Measurements from ENCODE around the gene GALNT18. TPM values are rescaled to one million over a fixed set of nuclear protein-coding genes. Genes with fewer than 3 reads are reported as not detected.
A peak's percentile ranks its signal among the peaks of the same experiment; 100 is the strongest.

The GALNT18 gene
- total and polyA plus RNA-seq, 8 donors = 2.0 to 8.9 (median 4.7) TPM

DNA sequence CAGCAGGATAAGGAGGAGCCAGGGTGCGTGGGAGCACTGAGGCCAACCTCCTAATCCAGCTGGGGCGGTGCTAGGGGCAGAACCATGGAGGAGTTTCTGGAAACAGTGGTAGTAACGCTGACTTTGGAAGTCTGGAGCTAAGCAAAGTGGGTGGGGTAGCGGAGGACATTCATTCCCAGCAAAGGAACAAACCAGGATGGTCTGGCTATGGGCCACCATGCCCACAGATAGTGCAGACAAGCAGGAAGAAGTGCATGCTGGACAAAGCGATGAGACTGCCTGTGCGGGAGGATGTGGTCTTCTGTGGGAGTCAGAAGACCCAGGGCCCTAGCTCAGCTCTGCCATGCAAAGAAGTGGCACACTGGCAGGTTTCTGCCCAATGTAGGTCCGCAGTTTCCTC is 197.1 kb downstream of the GALNT18 start:
- TF ChIP-seq, protein P1, sequence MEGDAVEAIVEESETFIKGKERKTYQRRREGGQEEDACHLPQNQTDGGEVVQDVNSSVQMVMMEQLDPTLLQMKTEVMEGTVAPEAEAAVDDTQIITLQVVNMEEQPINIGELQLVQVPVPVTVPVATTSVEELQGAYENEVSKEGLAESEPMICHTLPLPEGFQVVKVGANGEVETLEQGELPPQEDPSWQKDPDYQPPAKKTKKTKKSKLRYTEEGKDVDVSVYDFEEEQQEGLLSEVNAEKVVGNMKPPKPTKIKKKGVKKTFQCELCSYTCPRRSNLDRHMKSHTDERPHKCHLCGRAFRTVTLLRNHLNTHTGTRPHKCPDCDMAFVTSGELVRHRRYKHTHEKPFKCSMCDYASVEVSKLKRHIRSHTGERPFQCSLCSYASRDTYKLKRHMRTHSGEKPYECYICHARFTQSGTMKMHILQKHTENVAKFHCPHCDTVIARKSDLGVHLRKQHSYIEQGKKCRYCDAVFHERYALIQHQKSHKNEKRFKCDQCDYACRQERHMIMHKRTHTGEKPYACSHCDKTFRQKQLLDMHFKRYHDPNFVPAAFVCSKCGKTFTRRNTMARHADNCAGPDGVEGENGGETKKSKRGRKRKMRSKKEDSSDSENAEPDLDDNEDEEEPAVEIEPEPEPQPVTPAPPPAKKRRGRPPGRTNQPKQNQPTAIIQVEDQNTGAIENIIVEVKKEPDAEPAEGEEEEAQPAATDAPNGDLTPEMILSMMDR (IDR thresholded peaks at IDR 0.05) = no peak
- intact Hi-C loops (cut with DNase I) = no loop called here
- Histone ChIP-seq H3K4me1 (no peaks in the 10 kb centered on the region), H3K4me3 (no peak overlapping the region), H3K27me3 (no peaks in the 10 kb centered on the region), H3K36me3 (no peaks in the 10 kb centered on the region), H3K9me3 (no peaks in the 10 kb centered on the region), H3K27ac (no peak overlapping the region)
- FAIRE-seq (no peak), DNase-seq (no peak), ATAC-seq (no peak)
- 92 to 96% methylated on average over 7 of the region's 7 CpGs for WGBS, 2 donors

DNA sequence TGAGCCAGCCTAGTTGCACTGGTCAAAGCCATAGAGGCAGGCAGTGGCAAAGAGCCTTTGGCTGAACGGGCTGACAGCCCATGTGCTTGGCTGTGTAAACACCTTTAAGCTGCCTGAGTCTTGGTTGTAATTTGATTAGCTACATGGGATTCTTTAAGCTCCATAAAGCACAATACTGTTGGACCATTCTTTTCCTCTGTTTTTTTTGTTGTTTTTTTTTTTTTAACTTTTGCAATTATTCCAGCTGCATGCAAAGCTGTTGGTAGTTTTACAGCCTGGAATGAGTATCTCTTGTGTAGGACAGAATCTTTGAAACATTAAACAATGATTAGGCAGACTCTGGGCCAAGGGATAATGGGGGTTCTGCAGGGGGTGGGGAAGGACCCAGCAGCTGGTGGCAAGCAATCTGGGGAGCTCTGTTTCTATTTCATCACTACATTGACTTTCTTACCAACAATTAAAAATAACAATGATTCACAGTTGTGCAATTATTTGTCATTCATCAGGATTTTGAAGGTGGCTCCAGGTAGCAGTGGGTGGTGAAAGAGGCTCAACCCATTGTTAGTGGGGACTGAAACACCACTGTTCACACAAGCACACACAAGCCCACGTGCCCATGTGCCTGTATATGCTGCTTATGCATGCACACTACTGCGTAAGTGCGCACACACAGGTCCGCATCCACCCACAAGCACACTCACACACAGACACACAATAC is 199.2 kb downstream of the GALNT18 start:
- FAIRE-seq (no peak), DNase-seq (no peak), ATAC-seq (peak in 3 of 4 donors; percentile 51 to 73 (median 52))
- intact Hi-C loops (cut with DNase I) = no loop called here
- TF ChIP-seq, protein P1 (IDR thresholded peaks at IDR 0.05) = no peak
- Histone ChIP-seq H3K27me3 (no peaks in the 10 kb centered on the region), H3K36me3 (no peaks in the 10 kb centered on the region), H3K9me3 (no peaks in the 10 kb centered on the region), H3K4me3 (no peak overlapping the region), H3K4me1 (no peaks in the 10 kb centered on the region), H3K27ac (no peak overlapping the region)
- 76 to 78% methylated on average over 5 of the region's 5 CpGs for WGBS, 2 donors

DNA sequence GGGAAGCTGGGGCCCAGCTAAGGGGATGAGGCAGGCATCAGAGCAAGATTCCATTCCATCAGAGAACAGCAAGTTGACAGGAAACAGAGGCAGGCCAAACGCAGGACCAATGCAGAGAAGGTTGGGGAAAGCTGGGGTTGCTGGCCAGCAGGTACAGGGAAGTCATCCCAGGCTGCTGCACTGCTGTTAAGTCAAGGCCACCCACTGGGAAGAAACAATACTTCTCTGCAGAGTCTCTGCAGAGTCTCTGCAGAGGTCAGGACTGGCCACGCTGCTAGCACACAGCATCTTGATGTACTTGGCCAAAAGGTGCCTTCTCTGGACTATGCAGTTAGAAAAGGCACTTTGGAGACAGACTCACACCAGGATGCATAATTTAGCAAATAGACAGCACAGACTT is 200.3 kb downstream of the GALNT18 start:
- Histone ChIP-seq H3K4me1 (no peaks in the 10 kb centered on the region), H3K36me3 (no peaks in the 10 kb centered on the region), H3K27ac (no peak overlapping the region), H3K9me3 (no peaks in the 10 kb centered on the region), H3K27me3 (no peaks in the 10 kb centered on the region), H3K4me3 (no peak overlapping the region)
- intact Hi-C loops (cut with DNase I) = no loop called here
- WGBS, 2 donors = 47 to 76% methylated on average over 2 of the region's 2 CpGs
- TF ChIP-seq, protein P1 (IDR thresholded peaks at IDR 0.05) = no peak
- ATAC-seq = no peak
- FAIRE-seq = no peak
- no peak for DNase-seq

DNA sequence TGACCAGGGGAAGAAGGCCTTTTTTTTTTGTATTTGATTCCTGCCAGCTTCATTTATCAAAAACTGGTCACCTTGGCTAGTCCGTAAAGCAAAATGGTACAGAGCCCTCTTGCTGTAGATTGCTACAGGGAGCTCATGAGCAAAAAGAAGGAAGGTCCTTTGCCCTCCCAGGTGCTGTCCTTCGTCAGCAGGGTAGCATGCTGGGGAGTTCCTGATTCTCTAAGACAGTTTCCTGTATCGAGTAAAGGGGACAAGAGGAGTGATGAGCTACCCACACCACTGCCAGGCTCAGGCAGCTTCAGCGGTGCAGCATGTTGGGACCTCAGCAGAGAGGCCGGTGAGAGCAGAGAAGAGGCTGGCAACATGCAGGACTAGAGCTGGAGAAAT is 200.9 kb downstream of the GALNT18 start:
- no peaks in the 10 kb centered on the region for H3K9me3 ChIP-seq
- H3K4me1 ChIP-seq = no peaks in the 10 kb centered on the region
- no peak overlapping the region for H3K4me3 ChIP-seq
- no peaks in the 10 kb centered on the region for H3K27me3 ChIP-seq
- ATAC-seq (peak in 1 of 4 donors; percentile 37), DNase-seq (no peak), FAIRE-seq (no peak)
- H3K36me3 ChIP-seq = no peaks in the 10 kb centered on the region
- 77 to 78% methylated on average over 5 of the region's 5 CpGs for WGBS, 2 donors
- TF ChIP-seq, protein P1 (IDR thresholded peaks at IDR 0.05) = no peak
- H3K27ac ChIP-seq = no peak overlapping the region
- intact Hi-C loops (cut with DNase I) = no loop called here

DNA sequence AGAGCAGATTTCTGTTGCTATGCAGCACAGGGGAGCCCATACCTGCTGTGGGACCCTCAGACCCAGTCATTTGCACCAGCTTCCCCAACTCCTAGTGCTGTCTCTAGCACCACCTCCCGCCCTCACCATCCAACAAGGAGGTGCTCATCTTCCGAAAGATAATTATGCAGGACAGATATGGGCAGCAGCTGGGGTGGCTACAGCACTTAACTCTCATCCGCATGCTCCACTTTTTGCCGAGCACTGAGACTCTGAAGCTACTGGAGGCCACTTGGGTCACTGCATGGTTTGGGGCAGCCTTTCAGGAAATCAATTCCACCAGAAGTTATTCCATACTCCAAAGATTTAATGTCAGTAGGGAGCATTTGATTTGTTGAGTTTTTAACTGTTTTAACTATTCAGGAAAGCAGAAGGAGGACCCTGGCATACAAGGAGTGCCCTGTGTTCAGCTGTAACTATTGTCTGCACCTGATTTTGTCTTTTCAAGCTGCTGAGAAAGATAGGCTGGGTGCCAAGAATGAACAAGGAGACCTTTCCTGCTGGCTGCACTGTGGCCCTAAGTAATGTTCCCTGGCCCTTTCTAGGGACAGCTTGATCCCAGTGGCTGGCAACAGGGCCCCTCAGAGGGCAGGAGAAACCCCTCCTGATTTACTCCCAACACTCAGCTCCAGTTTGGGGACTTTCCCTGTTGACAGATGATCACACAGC is 201.5 kb downstream of the GALNT18 start:
- Histone ChIP-seq H3K4me1 (no peaks in the 10 kb centered on the region), H3K27ac (no peak overlapping the region), H3K36me3 (no peaks in the 10 kb centered on the region), H3K27me3 (no peaks in the 10 kb centered on the region), H3K9me3 (no peaks in the 10 kb centered on the region), H3K4me3 (no peak overlapping the region)
- ATAC-seq = peak in 2 of 4 donors; percentile 36 to 37
- 88 to 89% methylated on average over 4 of the region's 4 CpGs for WGBS, 2 donors
- TF ChIP-seq, protein P1 (IDR thresholded peaks at IDR 0.05) = no peak
- intact Hi-C loops (cut with DNase I) = no loop called here
- no peak for FAIRE-seq
- no peak for DNase-seq

Data from pancreas (tissue), 10 donors.